OCI-LY7 (cell line): Measurements from ENCODE around the gene TLCD2. TPM values are rescaled to one million over a fixed set of nuclear protein-coding genes. Genes with fewer than 3 reads are reported as not detected.

Source experiments
- BruUV-seq: library from RNA; stranded (reverse); fragments of 400-500 nt; replicated peaks from 2 replicates; lab custom pipeline; 2021; lab: Mats Ljungman, UMichigan
- CTCF ChIA-PET: fragments of 300-600 bp; sonication (Branson Sonifier 250); formaldehyde crosslinking; loops from one replicate; lab custom pipeline; 2022; ENCODE audit warnings: antibody characterized with exemption; ENCODE audit not compliant: unreplicated experiment; lab: Charles Lee
- POLR2A ChIA-PET: fragments of 300-600 bp; sonication (Branson Sonifier 250); formaldehyde crosslinking; loops from one replicate; lab custom pipeline; 2022; ENCODE audit warnings: antibody characterized with exemption; lab: Charles Lee
- DNase-seq: peaks from one replicate; pipeline ENCODE4 v3.0.0-alpha.2; 2015; ENCODE audit warnings: low spot score
- H2AFZ ChIP-seq: fragments of 200-600 bp; sonication (generic), shearing (Covaris generic); 2 replicates; pipeline ENCODE4 v1.6.1; 2014; ENCODE audit warnings: mild to moderate bottlenecking, antibody characterized with exemption, low read length, moderate library complexity
- H3K27ac ChIP-seq: fragments of 200-600 bp; sonication (generic); 2 replicates; pipeline ENCODE4 v1.5.1; 2014; ENCODE audit warnings: mixed run types, low read depth, mild to moderate bottlenecking, moderate library complexity, low read length, inconsistent platforms; ENCODE audit not compliant: poor library complexity, severe bottlenecking
- H3K36me3 ChIP-seq: fragments of 200-600 bp; sonication (generic); 2 replicates; pipeline ENCODE4 v1.6.1; 2014; ENCODE audit warnings: mild to moderate bottlenecking, antibody characterized with exemption, low read length, moderate library complexity, mixed read lengths; ENCODE audit not compliant: insufficient read depth
- H3K4me1 ChIP-seq: fragments of 200-600 bp; sonication (generic); 2 replicates; pipeline ENCODE4 v1.5.1; 2014; ENCODE audit warnings: mild to moderate bottlenecking, low read length; ENCODE audit not compliant: insufficient read depth, poor library complexity, severe bottlenecking
- H3K4me2 ChIP-seq: fragments of 200-600 bp; sonication (generic); 2 replicates; pipeline ENCODE4 v1.6.1; 2014; ENCODE audit warnings: mild to moderate bottlenecking, low read length
- H3K4me3 ChIP-seq: fragments of 200-600 bp; sonication (generic); 2 replicates; pipeline ENCODE4 v1.5.1; 2014; ENCODE audit warnings: mild to moderate bottlenecking, low read depth, low read length; ENCODE audit not compliant: poor library complexity, severe bottlenecking
- H3K79me2 ChIP-seq: fragments of 200-600 bp; sonication (generic); 2 replicates; pipeline ENCODE4 v1.6.1; 2016; ENCODE audit warnings: low read depth, mild to moderate bottlenecking, low read length, moderate library complexity, mixed read lengths; ENCODE audit not compliant: insufficient read depth
- H3K9me2 ChIP-seq: fragments of 200-600 bp; sonication (generic); 2 replicates; pipeline ENCODE4 v1.6.1; 2016; ENCODE audit warnings: mild to moderate bottlenecking, low read length, mixed read lengths; ENCODE audit not compliant: insufficient read depth
- H3K9me3 ChIP-seq: fragments of 200-600 bp; sonication (generic); 2 replicates; pipeline ENCODE4 v1.6.1; 2014; ENCODE audit warnings: mild to moderate bottlenecking, mixed run types, low read length, mixed read lengths
- H4K20me1 ChIP-seq: fragments of 200-600 bp; sonication (generic); 2 replicates; pipeline ENCODE4 v1.6.1; 2014; ENCODE audit warnings: mild to moderate bottlenecking, antibody characterized with exemption, low read length, moderate library complexity, mixed read lengths; ENCODE audit not compliant: insufficient read depth
- EZH2phosphoT487 ChIP-seq: fragments of 200-600 bp; sonication (generic); IDR thresholded peaks from 2 replicates; pipeline ENCODE4 v1.6.1; 2018; ENCODE audit warnings: low read depth, borderline replicate concordance, mild to moderate bottlenecking, mixed run types, antibody characterized with exemption, low read length, moderate library complexity, mixed read lengths
- intact Hi-C: fragments of 100-400 bp; cut with micrococcal nuclease; formaldehyde crosslinking; loops from one replicate; pipeline ENCODE4 v1.10.0; 2022; ENCODE audit not compliant: unreplicated experiment
- total RNA-seq, 2 experiments: library from RNA; depleted of rRNA in 1 of 2; stranded (reverse); fragments of >200 nt in 1 of 2; shearing (Covaris generic) in 1 of 2; gene quantifications; 2 replicates each; pipeline ENCODE4 v1.2.3, GENCODE V29; 2014 to 2022
- TF ChIP-seq, protein P1 (sequence below): fragments of 200-600 bp; sonication (generic); conservative IDR thresholded peaks from 2 replicates; pipeline ENCODE4 v1.5.1; 2014; ENCODE audit warnings: mild to moderate bottlenecking, antibody characterized with exemption, low read length, moderate library complexity, mixed read lengths

TLCD2 gene
- total RNA-seq, 2 experiments from 2014 or later = not detected

DNA sequence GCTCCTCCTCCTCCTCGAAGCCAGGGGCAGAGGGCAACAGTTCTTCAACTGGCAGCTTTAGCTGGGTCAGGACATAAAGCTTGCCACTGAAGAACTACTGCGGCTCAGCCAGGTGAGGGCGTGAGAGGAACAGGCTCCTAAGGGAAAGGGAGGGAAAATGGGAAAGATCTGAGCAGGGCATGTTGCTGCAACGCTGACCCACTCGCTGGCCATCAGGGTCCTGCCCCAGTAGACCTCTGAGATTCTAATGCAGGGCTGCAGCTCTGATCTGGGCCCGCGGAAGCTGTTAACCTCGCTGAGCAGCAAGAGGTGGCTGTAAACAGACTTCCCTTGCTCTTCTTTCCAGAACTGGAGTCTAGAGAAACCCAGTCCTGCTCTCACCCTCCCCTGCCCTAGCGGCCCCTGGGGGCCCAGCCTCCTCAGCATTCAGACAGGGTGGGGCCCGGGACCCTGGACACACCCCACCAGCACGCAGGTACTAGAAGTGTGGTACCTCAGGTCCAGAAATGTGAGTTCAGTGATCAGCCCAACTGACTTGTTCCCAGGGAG, 3.8 kb upstream of the TLCD2 start:
- peaks cover 20% of the 10 kb centered on the region for H3K4me1 ChIP-seq
- no peak overlapping the region for H3K27ac ChIP-seq
- H3K36me3 ChIP-seq = no peaks in the 10 kb centered on the region
- H3K9me2 ChIP-seq = no peaks in the 10 kb centered on the region
- H3K4me3 ChIP-seq = no peak overlapping the region
- no peak for DNase-seq
- CTCF ChIA-PET = no interaction called here
- no peak for TF ChIP-seq EZH2phosphoT487
- TF ChIP-seq, protein P1, sequence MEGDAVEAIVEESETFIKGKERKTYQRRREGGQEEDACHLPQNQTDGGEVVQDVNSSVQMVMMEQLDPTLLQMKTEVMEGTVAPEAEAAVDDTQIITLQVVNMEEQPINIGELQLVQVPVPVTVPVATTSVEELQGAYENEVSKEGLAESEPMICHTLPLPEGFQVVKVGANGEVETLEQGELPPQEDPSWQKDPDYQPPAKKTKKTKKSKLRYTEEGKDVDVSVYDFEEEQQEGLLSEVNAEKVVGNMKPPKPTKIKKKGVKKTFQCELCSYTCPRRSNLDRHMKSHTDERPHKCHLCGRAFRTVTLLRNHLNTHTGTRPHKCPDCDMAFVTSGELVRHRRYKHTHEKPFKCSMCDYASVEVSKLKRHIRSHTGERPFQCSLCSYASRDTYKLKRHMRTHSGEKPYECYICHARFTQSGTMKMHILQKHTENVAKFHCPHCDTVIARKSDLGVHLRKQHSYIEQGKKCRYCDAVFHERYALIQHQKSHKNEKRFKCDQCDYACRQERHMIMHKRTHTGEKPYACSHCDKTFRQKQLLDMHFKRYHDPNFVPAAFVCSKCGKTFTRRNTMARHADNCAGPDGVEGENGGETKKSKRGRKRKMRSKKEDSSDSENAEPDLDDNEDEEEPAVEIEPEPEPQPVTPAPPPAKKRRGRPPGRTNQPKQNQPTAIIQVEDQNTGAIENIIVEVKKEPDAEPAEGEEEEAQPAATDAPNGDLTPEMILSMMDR = peak; percentile 65
- no peaks in the 10 kb centered on the region for H3K79me2 ChIP-seq
- no peak overlapping the region for H2AFZ ChIP-seq
- no peaks in the 10 kb centered on the region for H3K9me3 ChIP-seq
- H3K4me2 ChIP-seq = no peak overlapping the region
- no TSS peak for BruUV-seq
- POLR2A ChIA-PET = interaction anchor here (1.0 kb wide), 1 partner anchor 289 kb away, joined by 3 read pairs; no protein-coding TSS in a partner anchor
- intact Hi-C loops = loop anchor here (10.0 kb wide), 1 partner anchor 149 kb away; the partner anchor contains the start of gene PITPNA
- no peaks in the 10 kb centered on the region for H4K20me1 ChIP-seq

DNA sequence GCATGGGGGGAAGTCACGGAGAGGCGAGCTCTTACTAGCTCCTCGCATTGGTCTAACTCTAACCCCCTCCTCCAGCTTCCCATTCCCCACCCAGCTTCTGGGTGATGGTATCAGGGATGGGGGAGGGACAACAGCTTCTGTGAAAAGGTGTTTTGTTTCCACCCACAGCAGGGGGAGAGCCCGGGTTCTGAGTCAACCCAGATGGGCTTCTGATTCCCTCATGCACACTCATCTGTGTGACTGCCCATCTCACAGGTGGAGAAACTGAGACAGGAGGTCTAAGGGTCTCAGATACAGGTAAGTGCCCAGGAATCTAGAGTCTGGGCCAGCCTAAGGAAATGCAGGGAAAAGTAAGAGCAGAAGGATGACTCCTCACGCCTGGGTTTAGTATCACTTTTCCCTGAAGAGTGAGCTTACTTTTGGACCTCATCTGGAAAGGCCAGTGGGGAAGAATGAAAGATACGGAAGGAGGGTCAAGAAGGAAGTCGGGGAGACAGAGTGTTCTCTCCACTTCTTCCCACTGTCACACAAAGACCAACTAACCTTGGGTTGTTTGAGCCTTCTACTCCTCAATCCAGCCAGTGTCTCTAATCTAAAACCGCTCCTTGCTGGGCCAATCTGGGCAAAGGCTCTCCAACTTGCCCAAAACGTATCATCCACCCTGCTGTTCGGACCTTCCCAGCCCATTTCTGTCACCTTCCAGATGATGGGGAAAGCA, 3.1 kb upstream of the TLCD2 start:
- Histone ChIP-seq H3K9me3 (no peaks in the 10 kb centered on the region), H4K20me1 (no peaks in the 10 kb centered on the region), H2AFZ (no peak overlapping the region), H3K4me1 (peaks cover 20% of the 10 kb centered on the region), H3K79me2 (no peaks in the 10 kb centered on the region), H3K4me2 (no peak overlapping the region), H3K36me3 (no peaks in the 10 kb centered on the region), H3K9me2 (no peaks in the 10 kb centered on the region), H3K27ac (no peak overlapping the region), H3K4me3 (no peak overlapping the region)
- ChIA-PET CTCF (interaction anchor here (0.6 kb wide), 1 partner anchor 60 kb away, joined by 4 read pairs; no protein-coding TSS in a partner anchor), POLR2A (interaction anchor here (1.0 kb wide), 1 partner anchor 289 kb away, joined by 3 read pairs; no protein-coding TSS in a partner anchor)
- intact Hi-C loops = loop anchor here (10.0 kb wide), 1 partner anchor 149 kb away; the partner anchor contains the start of gene PITPNA
- no peak for DNase-seq
- no peak for TF ChIP-seq EZH2phosphoT487
- TF ChIP-seq, protein P1 = no peak
- no TSS peak for BruUV-seq
